GM12878 (cell line): Measurements from ENCODE around the gene TP53I11. TPM values are rescaled to one million over a fixed set of nuclear protein-coding genes. Genes with fewer than 3 reads are reported as not detected.

Source experiments
- CEBPB ChIP-seq, 2 experiments: fragments of 150-350 bp in 1 of 2; IDR thresholded peaks; 2 replicates each; pipeline ENCODE4 v1.6.1; 2012 to 2014; ENCODE audit warnings: low read depth in 2 of 2, low read length in 2 of 2, borderline replicate concordance in 1 of 2, inconsistent platforms in 1 of 2
- FOS ChIP-seq: IDR thresholded peaks from 3 replicates; pipeline ENCODE4 v1.6.1; 2011; ENCODE audit warnings: borderline replicate concordance; ENCODE audit not compliant: insufficient read length; ENCODE audit errors: extremely low read depth
- JUND ChIP-seq: IDR thresholded peaks from 2 replicates; pipeline ENCODE4 v1.6.1; 2012; ENCODE audit warnings: low read depth, mild to moderate bottlenecking, low read length, improper control_type of control experiment, moderate library complexity
- KLF5 ChIP-seq: fragments of 450-650 bp; IDR thresholded peaks from 2 replicates; pipeline ENCODE4 v1.6.1; 2014; ENCODE audit warnings: mild to moderate bottlenecking; ENCODE audit not compliant: partially characterized antibody
- MEF2A ChIP-seq: IDR thresholded peaks from 2 replicates; pipeline ENCODE4 v1.6.1; 2011; ENCODE audit warnings: low read depth, mild to moderate bottlenecking, low read length, moderate library complexity; ENCODE audit not compliant: insufficient read depth
- NBN ChIP-seq: fragments of 450-650 bp; IDR thresholded peaks from 2 replicates; pipeline ENCODE4 v1.6.1; 2016
- POLR2AphosphoS5 ChIP-seq: IDR thresholded peaks from 2 replicates; pipeline ENCODE4 v1.6.1; 2011; ENCODE audit warnings: mild to moderate bottlenecking, low read length, inconsistent platforms
- SUPT20H ChIP-seq: IDR thresholded peaks from 2 replicates; pipeline ENCODE4 v1.6.1; 2011; ENCODE audit warnings: low read depth, mild to moderate bottlenecking, low read length, moderate library complexity, borderline replicate concordance; ENCODE audit not compliant: control insufficient read depth
- SUZ12 ChIP-seq: fragments of 200-600 bp; sonication (generic); IDR thresholded peaks from one replicate; pipeline ENCODE4 v1.6.1; 2018; ENCODE audit warnings: antibody characterized with exemption, mild to moderate bottlenecking; ENCODE audit not compliant: unreplicated experiment
- ZNF24 ChIP-seq: fragments of 450-650 bp; IDR thresholded peaks from 2 replicates; pipeline ENCODE4 v1.6.1; 2017; ENCODE audit warnings: antibody characterized with exemption, mild to moderate bottlenecking
- polyA plus RNA-seq, 11 experiments: library from polyadenylated mRNA; depleted of rRNA in 4 of 11; unstranded in 6 of 11; stranded (reverse) in 5 of 11; fragments of >200 nt; fragmentation: Nextera tagmentation in 4 of 11; fragmentation: Illumina TruSeq in 1 of 11; extraction: Ambion mirVana in 4 of 11; extraction: Trizol in 1 of 11; gene quantifications; 1 replicate in 1 of 11; 2 replicates in 10 of 11; pipeline versions ENCODE4 v1.2.1 to v1.2.3, GENCODE V29; 2011 to 2016; ENCODE audit warnings: inconsistent platforms in 2 of 11, missing spikeins in 2 of 11, low read depth in 1 of 11
- total RNA-seq, 4 experiments: library from RNA; depleted of rRNA in 3 of 4; stranded (reverse); fragments of >200 nt in 3 of 4; fragmentation: Illumina TruSeq in 1 of 4; extraction: Trizol in 1 of 4; gene quantifications; 2 replicates each; pipeline versions ENCODE4 v1.2.1 to v1.2.3, GENCODE V29; 2013 to 2021
- TF ChIP-seq, protein P1 (sequence below): IDR thresholded peaks from 2 replicates; pipeline ENCODE4 v1.6.1; 2011; ENCODE audit warnings: mild to moderate bottlenecking, low read depth, low read length, moderate library complexity; ENCODE audit not compliant: insufficient replicate concordance
- TF ChIP-seq, protein P2 (sequence below): IDR thresholded peaks from 2 replicates; pipeline ENCODE4 v1.6.1; 2011; ENCODE audit warnings: borderline replicate concordance, low read depth, mild to moderate bottlenecking, moderate library complexity, low read length; ENCODE audit not compliant: insufficient read depth, poor library complexity, severe bottlenecking
- TF ChIP-seq, protein P3 (sequence below): fragments of 450-650 bp; IDR thresholded peaks from 2 replicates; pipeline ENCODE4 v1.6.1; 2017; ENCODE audit warnings: antibody characterized with exemption, mild to moderate bottlenecking, moderate library complexity
- TF ChIP-seq, protein P4 (sequence below): fragments of 450-650 bp; IDR thresholded peaks from 2 replicates; pipeline ENCODE4 v1.6.1; 2016; ENCODE audit warnings: mild to moderate bottlenecking
- TF ChIP-seq, protein P5 (sequence below): fragments of 150-350 bp; IDR thresholded peaks from 2 replicates; pipeline ENCODE4 v1.6.1; 2016; ENCODE audit warnings: low read depth, low read length

TP53I11 gene
- total and polyA plus RNA-seq, 10 of the 15 experiments (the other 5 are each of a cell fraction or from before 2014, with no cell fraction given) = 0.03 to 0.28 (median 0.17) TPM; not detected in 3

DNA sequence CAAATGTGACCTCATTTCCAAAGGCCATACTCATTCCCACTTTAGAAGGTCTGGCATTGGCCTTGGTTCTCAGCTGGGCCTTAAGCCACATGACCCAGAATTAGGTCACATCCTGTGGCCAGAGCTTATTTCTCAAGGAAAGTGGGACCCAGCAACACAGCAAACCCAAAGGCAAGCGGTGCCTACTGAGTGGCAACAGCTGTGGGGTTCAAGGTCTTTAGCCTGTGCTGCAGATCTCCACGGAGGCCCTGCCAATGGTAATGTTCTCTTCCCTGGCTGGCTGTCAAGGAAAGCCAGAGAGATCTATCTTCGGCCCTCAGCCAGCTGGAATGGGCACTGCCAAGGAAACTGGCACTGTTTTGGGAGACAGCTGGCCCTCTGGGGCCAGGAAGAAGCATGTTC is 41.5 kb upstream of the TP53I11 start (continued):
- TF ChIP-seq POLR2AphosphoS5 (no peak), SUZ12 (no peak), KLF5 (no peak), NBN (no peak), SUPT20H (no peak), JUND (no peak), FOS (no peak), ZNF24 (no peak), CEBPB (IDR thresholded peaks at IDR 0.05; ENCODE audit: borderline replicate concordance in 1 of 2, low read depth in 2 of 2, low read length in 2 of 2) (no peak), MEF2A (no peak)
- TF ChIP-seq, protein P1, sequence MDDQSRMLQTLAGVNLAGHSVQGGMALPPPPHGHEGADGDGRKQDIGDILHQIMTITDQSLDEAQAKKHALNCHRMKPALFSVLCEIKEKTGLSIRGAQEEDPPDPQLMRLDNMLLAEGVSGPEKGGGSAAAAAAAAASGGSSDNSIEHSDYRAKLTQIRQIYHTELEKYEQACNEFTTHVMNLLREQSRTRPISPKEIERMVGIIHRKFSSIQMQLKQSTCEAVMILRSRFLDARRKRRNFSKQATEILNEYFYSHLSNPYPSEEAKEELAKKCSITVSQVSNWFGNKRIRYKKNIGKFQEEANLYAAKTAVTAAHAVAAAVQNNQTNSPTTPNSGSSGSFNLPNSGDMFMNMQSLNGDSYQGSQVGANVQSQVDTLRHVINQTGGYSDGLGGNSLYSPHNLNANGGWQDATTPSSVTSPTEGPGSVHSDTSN = no peak
- TF ChIP-seq, protein P2, sequence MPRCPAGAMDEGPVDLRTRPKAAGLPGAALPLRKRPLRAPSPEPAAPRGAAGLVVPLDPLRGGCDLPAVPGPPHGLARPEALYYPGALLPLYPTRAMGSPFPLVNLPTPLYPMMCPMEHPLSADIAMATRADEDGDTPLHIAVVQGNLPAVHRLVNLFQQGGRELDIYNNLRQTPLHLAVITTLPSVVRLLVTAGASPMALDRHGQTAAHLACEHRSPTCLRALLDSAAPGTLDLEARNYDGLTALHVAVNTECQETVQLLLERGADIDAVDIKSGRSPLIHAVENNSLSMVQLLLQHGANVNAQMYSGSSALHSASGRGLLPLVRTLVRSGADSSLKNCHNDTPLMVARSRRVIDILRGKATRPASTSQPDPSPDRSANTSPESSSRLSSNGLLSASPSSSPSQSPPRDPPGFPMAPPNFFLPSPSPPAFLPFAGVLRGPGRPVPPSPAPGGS = no peak
- TF ChIP-seq, protein P3, sequence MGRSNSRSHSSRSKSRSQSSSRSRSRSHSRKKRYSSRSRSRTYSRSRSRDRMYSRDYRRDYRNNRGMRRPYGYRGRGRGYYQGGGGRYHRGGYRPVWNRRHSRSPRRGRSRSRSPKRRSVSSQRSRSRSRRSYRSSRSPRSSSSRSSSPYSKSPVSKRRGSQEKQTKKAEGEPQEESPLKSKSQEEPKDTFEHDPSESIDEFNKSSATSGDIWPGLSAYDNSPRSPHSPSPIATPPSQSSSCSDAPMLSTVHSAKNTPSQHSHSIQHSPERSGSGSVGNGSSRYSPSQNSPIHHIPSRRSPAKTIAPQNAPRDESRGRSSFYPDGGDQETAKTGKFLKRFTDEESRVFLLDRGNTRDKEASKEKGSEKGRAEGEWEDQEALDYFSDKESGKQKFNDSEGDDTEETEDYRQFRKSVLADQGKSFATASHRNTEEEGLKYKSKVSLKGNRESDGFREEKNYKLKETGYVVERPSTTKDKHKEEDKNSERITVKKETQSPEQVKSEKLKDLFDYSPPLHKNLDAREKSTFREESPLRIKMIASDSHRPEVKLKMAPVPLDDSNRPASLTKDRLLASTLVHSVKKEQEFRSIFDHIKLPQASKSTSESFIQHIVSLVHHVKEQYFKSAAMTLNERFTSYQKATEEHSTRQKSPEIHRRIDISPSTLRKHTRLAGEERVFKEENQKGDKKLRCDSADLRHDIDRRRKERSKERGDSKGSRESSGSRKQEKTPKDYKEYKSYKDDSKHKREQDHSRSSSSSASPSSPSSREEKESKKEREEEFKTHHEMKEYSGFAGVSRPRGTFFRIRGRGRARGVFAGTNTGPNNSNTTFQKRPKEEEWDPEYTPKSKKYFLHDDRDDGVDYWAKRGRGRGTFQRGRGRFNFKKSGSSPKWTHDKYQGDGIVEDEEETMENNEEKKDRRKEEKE = no peak
- TF ChIP-seq, protein P4, sequence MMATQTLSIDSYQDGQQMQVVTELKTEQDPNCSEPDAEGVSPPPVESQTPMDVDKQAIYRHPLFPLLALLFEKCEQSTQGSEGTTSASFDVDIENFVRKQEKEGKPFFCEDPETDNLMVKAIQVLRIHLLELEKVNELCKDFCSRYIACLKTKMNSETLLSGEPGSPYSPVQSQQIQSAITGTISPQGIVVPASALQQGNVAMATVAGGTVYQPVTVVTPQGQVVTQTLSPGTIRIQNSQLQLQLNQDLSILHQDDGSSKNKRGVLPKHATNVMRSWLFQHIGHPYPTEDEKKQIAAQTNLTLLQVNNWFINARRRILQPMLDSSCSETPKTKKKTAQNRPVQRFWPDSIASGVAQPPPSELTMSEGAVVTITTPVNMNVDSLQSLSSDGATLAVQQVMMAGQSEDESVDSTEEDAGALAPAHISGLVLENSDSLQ = no peak
- TF ChIP-seq, protein P5, sequence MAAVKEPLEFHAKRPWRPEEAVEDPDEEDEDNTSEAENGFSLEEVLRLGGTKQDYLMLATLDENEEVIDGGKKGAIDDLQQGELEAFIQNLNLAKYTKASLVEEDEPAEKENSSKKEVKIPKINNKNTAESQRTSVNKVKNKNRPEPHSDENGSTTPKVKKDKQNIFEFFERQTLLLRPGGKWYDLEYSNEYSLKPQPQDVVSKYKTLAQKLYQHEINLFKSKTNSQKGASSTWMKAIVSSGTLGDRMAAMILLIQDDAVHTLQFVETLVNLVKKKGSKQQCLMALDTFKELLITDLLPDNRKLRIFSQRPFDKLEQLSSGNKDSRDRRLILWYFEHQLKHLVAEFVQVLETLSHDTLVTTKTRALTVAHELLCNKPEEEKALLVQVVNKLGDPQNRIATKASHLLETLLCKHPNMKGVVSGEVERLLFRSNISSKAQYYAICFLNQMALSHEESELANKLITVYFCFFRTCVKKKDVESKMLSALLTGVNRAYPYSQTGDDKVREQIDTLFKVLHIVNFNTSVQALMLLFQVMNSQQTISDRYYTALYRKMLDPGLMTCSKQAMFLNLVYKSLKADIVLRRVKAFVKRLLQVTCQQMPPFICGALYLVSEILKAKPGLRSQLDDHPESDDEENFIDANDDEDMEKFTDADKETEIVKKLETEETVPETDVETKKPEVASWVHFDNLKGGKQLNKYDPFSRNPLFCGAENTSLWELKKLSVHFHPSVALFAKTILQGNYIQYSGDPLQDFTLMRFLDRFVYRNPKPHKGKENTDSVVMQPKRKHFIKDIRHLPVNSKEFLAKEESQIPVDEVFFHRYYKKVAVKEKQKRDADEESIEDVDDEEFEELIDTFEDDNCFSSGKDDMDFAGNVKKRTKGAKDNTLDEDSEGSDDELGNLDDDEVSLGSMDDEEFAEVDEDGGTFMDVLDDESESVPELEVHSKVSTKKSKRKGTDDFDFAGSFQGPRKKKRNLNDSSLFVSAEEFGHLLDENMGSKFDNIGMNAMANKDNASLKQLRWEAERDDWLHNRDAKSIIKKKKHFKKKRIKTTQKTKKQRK = no peak
